GM19324 (cell line): Measurements from ENCODE around the gene ASAP3.

ENCODE experiments used
- ATAC-seq: cut with Tn5 transposase; IDR thresholded peaks from one replicate; pipeline ENCODE4 v1.9.1; 2021; ENCODE audit warnings: mild to moderate bottlenecking, moderate library complexity; ENCODE audit not compliant: unreplicated experiment, low FRiP score

ASAP3 gene

GRCh38 chr1:23483321-23484252 is at the start of gene ASAP3:
Gene ASAP3, minus strand, starts transcription at chr1:23484179. Its CDS starts 46 bp downstream, at chr1:23484133.
- no peak for ATAC-seq

GRCh38 chr1:23533246-23534023 is 49.5 kb upstream of the ASAP3 start:
- no peak for ATAC-seq

- ATAC-seq: no peak
Observed at GRCh38 chr1:23531562-23532094, 47.6 kb upstream of the ASAP3 start.

GRCh38 chr1:23530747-23531561 is 47.0 kb upstream of the ASAP3 start, which contains the start of gene E2F2:
Gene E2F2, minus strand, starts transcription at chr1:23531233. Its CDS starts 440 bp downstream, at chr1:23530793.
- peak; percentile 43 for ATAC-seq

GRCh38 chr1:23530087-23530746 is 46.2 kb upstream of the ASAP3 start:
- ATAC-seq: no peak

DNA sequence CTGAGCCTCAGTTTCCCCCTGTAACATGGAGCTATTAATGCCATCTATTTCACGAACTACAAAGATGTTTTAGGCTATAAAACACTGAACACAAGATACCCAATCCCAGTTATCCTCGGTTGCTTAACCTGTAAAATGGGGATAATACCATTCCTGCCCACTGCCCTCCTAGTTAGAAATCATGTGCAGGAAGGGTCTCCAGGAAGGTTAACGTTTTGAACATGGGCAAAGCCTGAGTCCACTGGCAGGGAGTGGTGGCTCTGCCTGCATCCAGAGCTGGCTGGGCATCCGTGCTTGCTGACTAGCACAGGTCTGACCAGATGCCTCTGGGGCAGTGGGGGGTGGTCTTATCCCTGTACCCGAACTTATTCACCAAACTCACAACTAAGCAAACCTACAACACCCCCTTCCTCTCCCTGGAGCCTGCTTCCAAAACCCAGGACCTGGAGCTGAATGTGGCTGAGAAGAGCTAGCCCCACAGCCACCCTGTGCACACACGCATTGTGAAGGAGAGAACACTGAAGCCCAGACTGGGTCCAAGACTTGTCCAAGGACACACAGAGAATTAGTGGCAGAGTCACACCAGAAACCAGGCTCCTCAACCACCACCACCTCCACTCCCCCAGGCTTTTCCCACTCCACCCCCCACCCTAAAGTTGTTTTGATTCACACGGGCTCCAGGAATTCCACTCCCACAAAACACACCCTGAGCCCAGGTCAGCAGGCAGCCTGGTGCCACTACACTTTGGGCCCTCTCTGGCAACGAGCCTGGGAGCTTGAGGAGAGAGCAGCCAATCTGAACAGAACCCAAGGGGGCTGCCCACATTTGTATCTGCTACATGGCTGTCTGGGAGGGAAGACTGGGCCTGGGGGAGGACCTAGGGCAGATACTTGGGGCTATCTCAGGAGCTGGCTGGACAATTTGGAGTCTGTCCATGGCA is 45.4 kb upstream of the ASAP3 start:
- ATAC-seq: no peak

GRCh38 chr1:23528250-23528978 is 44.4 kb upstream of the ASAP3 start:
- no peak for ATAC-seq

DNA sequence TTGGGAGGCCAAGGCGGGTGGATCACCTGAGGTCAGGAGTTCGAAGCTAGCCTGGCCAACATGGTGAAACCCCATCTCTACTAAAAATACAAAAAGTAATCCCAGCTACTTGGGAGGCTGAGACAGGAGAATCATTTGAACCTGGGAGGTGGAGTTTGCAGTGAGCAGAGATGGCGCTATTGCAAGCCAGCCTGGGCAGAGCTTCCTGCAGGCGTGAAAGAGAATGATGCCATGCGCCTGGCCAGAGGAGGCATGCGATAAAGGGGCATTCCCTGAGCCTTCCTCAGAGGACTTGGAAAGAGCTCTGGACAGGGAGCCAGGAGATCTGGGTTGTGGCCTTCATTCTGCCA is 43.9 kb upstream of the ASAP3 start:
- no peak for ATAC-seq

- no peak for ATAC-seq
Observed at GRCh38 chr1:23527366-23527765, 43.4 kb upstream of the ASAP3 start.

- no peak for ATAC-seq
Observed at GRCh38 chr1:23526329-23527041, 42.5 kb upstream of the ASAP3 start.

DNA sequence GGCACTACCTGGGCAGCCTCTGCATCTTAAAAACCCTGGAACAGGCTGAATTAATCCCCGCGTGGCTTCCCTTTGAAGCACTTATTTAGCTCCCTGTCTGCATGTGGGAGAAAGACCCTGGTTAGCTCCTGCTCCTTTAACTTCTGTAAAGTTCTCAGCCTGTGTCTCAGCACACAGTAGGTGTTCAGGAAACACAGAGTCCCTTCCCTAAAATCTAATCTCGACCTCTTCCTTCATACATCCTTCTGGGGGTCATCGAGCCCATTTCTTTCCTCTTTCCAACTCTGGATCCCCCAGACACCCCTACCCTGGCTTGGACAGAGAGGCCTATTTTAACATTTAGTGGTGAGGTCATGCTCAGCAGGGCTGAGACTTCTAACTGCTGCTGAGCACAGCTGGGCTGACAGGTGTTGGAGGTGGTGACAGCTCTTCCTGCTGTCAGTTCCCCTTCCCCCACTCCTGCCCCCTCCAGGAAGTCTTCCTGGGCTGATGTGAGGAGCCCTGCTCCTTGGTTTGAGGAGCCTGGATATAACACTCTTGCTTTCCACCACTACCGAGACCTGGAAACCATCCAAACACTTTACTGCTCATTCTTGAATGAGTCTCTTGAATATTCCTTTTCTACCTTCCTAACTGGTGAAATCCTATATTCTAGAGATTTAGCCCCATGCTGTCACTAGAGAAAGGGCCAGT is 41.7 kb upstream of the ASAP3 start:
- no peak for ATAC-seq

DNA sequence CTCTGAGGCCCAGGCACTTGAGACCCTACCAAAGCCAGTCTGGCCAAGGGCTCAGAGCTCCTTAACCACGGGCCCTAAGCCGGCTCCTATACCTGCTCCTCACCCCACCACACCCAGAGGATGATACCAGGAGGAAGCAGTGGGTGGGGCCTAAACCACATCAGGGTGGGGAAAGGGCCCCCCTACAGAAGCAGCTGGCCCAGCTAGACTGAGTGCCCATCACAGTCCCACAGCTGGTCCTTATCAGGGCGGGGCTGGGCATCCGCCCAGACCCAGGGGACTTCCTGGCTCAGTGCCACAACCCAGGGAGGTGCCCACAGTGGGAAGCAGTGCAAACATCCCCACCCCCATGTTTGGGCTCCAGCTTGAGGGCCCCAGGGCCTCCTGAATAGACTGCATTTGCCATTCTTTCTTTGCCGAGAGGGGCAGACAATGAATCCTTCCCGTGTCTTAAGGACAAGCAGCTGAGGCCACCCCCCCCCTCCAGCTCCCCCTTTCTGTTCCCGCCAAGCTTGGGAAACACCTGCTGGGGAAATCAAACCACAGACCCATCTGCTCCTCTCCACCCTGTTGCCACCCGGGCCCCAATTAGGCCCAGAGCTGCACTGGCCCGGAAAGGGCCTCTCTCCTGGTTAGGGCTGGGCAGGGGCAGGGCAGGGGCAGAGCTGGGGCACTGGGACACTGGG is 40.9 kb upstream of the ASAP3 start:
- no peak for ATAC-seq

GRCh38 chr1:23524163-23524562 is 40.2 kb upstream of the ASAP3 start:
- ATAC-seq: no peak

GRCh38 chr1:23522244-23522982 is 38.4 kb upstream of the ASAP3 start:
- ATAC-seq: no peak

DNA sequence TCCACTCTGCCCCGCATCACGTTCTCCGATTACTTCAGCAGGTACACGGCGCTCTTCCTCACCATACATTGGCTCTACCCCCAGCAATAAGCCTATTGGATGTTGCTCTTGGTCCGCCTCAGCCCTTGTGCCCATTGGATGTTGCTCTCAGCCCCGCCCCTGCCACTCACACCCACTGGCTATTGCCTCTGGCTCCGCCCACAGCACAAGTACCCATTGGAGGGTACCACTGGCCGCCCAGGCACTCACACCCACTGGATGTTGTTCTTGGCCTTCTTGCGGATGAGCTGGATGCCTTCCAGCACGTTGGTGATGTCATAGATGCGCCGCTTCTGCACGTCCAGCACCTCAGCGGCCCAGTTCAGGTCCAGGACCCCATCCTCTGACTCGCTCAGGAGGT is 37.6 kb upstream of the ASAP3 start:
- no peak for ATAC-seq

DNA sequence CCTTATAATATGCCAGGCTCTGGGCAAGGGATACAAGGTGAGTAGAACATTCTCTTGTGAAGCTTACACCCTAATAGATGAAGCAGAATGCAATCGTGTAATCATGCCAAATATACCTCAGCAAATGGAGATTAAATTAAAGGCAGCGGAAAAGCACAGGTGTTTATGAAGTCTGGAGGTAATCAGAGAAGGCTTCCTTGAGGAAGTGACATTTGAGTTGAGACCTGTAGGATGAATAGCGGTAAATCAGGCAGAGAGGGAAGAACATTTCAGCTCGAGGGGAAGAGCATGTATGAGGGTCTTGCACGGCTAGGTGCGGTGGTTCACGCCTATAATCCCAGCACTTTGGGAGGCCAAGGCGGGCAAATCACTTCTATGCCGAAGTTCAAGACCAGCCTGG is 33.6 kb upstream of the ASAP3 start:
- ATAC-seq: no peak
